HepG2 (cell line): ENCODE data around the gene TDRD9. TPM values are rescaled to one million over a fixed set of nuclear protein-coding genes. Genes with fewer than 3 reads are reported as not detected.

Experiments used
- AGO2 ChIP-seq: fragments of 200-400 bp; formaldehyde crosslinking; optimal IDR thresholded peaks from 2 replicates; pipeline ENCODE3; 2017; ENCODE audit warnings: mild to moderate bottlenecking, low read depth, low read length, moderate library complexity
- EZH2 ChIP-seq: conservative IDR thresholded peaks from 2 replicates; pipeline ENCODE4 v1.6.1; 2012; ENCODE audit warnings: mild to moderate bottlenecking, low read depth, low read length, moderate library complexity
- FOXC1 ChIP-seq: sonication (generic); formaldehyde crosslinking; IDR thresholded peaks from 2 replicates; pipeline ENCODE4 v1.8.0; 2022; ENCODE audit warnings: mild to moderate bottlenecking, missing genetic modification reagents, borderline replicate concordance
- GTF3A ChIP-seq: sonication (generic); formaldehyde crosslinking; conservative IDR thresholded peaks from 2 replicates; pipeline ENCODE4 v1.4.0; 2020; ENCODE audit warnings: mild to moderate bottlenecking, missing genetic modification reagents
- HMG20B ChIP-seq: conservative IDR thresholded peaks from 2 replicates; pipeline ENCODE4 v1.6.1; 2016; ENCODE audit warnings: missing genetic modification reagents, missing compliant biosample characterization
- MIER2 ChIP-seq: IDR thresholded peaks from 2 replicates; pipeline ENCODE4 v1.6.1; 2016; ENCODE audit warnings: missing biosample characterization, missing genetic modification reagents
- PRPF4 ChIP-seq: fragments of 200-400 bp; formaldehyde crosslinking; IDR thresholded peaks from 2 replicates; pipeline ENCODE4 v1.6.1; 2016; ENCODE audit warnings: low read length, low read depth; ENCODE audit not compliant: poor library complexity, severe bottlenecking
- RFX1 ChIP-seq: fragments of 450-650 bp; IDR thresholded peaks from 2 replicates; pipeline ENCODE4 v1.6.1; 2017
- SP4 ChIP-seq: sonication (generic); formaldehyde crosslinking; IDR thresholded peaks from 2 replicates; pipeline ENCODE4 v1.8.1; 2023; ENCODE audit warnings: mild to moderate bottlenecking, missing genetic modification reagents
- THYN1 ChIP-seq: sonication (generic); formaldehyde crosslinking; IDR thresholded peaks from 2 replicates; pipeline ENCODE4 v1.8.1; 2023; ENCODE audit warnings: low read depth, mild to moderate bottlenecking, moderate library complexity, missing genetic modification reagents, borderline replicate concordance
- ZBTB21 ChIP-seq: sonication (generic); formaldehyde crosslinking; IDR thresholded peaks from 2 replicates; pipeline ENCODE4 v1.4.0; 2020; ENCODE audit warnings: missing genetic modification reagents
- ZFP36L2 ChIP-seq: sonication (generic); formaldehyde crosslinking; IDR thresholded peaks from 2 replicates; pipeline ENCODE4 v1.4.0; 2020; ENCODE audit warnings: missing genetic modification reagents
- ZNF460 ChIP-seq: sonication (generic); formaldehyde crosslinking; IDR thresholded peaks from 2 replicates; pipeline ENCODE4 v1.5.1; 2020; ENCODE audit warnings: missing genetic modification reagents, mild to moderate bottlenecking, borderline replicate concordance
- ZNF512B ChIP-seq: sonication (generic); formaldehyde crosslinking; IDR thresholded peaks from 2 replicates; pipeline ENCODE4 v1.5.1; 2020; ENCODE audit warnings: missing genetic modification reagents, mild to moderate bottlenecking, borderline replicate concordance
- ZNF780A ChIP-seq: sonication (generic); formaldehyde crosslinking; IDR thresholded peaks from 2 replicates; pipeline ENCODE4 v1.8.0; 2022; ENCODE audit warnings: mild to moderate bottlenecking, missing genetic modification reagents, moderate library complexity
- ZNF784 ChIP-seq: sonication (generic); formaldehyde crosslinking; IDR thresholded peaks from 2 replicates; pipeline ENCODE4 v1.5.1; 2020; ENCODE audit warnings: missing genetic modification reagents, mild to moderate bottlenecking, borderline replicate concordance
- ZSCAN21 ChIP-seq: sonication (generic); formaldehyde crosslinking; IDR thresholded peaks from 2 replicates; pipeline ENCODE4 v1.8.0; 2022; ENCODE audit warnings: mild to moderate bottlenecking, missing genetic modification reagents, moderate library complexity, borderline replicate concordance
- polyA plus RNA-seq, 8 experiments: library from polyadenylated mRNA; depleted of rRNA in 3 of 8; stranded (reverse) in 7 of 8; unstranded in 1 of 8; fragments of >200 nt; fragmentation: Illumina TruSeq in 4 of 8; extraction: Trizol in 4 of 8; gene quantifications; 2 replicates each; pipeline versions ENCODE4 v1.2.1 to v1.2.3, GENCODE V29; 2011 to 2016; ENCODE audit warnings: low read depth in 4 of 8, missing spikeins in 1 of 8, mixed read lengths in 1 of 8; ENCODE audit not compliant: insufficient read depth in 1 of 8
- total RNA-seq, 5 experiments: library from RNA; depleted of rRNA; stranded (reverse); fragments of >200 nt; fragmentation: Illumina TruSeq; extraction: Trizol; gene quantifications; 2 replicates each; pipeline ENCODE4 v1.2.3, GENCODE V29; 2016; ENCODE audit warnings: low read depth in 1 of 5
- TF ChIP-seq, protein P1 (sequence below): sonication (generic); formaldehyde crosslinking; IDR thresholded peaks from 2 replicates; pipeline ENCODE4 v1.4.0; 2020; ENCODE audit warnings: mild to moderate bottlenecking, missing genetic modification reagents
- TF ChIP-seq, protein P2 (sequence below): IDR thresholded peaks from 2 replicates; pipeline ENCODE4 v1.6.1; 2016; ENCODE audit warnings: mild to moderate bottlenecking

Gene TDRD9
- total and polyA plus RNA-seq, 2 of the 13 experiments (the other 11 are each of a cell fraction or from before 2014, with no cell fraction given): not detected

- TF ChIP-seq AGO2: peak; percentile 54
- TF ChIP-seq ZFP36L2: peak; percentile 24; the same call in 1 of the 2 replicates
- 0 out of 2 replicates have a peak, but pooled peaks have one; percentile 37 for TF ChIP-seq MIER2
- peak; percentile 60; the same call in 1 of the 2 replicates for TF ChIP-seq ZNF460 (CRISPR knock-in tag)
- TF ChIP-seq, protein P1, sequence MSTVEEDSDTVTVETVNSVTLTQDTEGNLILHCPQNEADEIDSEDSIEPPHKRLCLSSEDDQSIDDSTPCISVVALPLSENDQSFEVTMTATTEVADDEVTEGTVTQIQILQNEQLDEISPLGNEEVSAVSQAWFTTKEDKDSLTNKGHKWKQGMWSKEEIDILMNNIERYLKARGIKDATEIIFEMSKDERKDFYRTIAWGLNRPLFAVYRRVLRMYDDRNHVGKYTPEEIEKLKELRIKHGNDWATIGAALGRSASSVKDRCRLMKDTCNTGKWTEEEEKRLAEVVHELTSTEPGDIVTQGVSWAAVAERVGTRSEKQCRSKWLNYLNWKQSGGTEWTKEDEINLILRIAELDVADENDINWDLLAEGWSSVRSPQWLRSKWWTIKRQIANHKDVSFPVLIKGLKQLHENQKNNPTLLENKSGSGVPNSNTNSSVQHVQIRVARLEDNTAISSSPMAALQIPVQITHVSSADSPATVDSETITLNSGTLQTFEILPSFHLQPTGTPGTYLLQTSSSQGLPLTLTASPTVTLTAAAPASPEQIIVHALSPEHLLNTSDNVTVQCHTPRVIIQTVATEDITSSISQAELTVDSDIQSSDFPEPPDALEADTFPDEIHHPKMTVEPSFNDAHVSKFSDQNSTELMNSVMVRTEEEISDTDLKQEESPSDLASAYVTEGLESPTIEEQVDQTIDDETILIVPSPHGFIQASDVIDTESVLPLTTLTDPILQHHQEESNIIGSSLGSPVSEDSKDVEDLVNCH (CRISPR knock-in tag): no peak
- TF ChIP-seq GTF3A (CRISPR knock-in tag): no peak
- no peak for TF ChIP-seq EZH2
- TF ChIP-seq PRPF4: no peak
- TF ChIP-seq ZSCAN21 (CRISPR knock-in tag): no peak
- 0 out of 2 replicates have a peak, but pooled peaks have one; percentile 16 for TF ChIP-seq HMG20B (CRISPR knock-in tag)
- no peak for TF ChIP-seq RFX1
- TF ChIP-seq ZNF780A: no peak
- TF ChIP-seq, protein P2, sequence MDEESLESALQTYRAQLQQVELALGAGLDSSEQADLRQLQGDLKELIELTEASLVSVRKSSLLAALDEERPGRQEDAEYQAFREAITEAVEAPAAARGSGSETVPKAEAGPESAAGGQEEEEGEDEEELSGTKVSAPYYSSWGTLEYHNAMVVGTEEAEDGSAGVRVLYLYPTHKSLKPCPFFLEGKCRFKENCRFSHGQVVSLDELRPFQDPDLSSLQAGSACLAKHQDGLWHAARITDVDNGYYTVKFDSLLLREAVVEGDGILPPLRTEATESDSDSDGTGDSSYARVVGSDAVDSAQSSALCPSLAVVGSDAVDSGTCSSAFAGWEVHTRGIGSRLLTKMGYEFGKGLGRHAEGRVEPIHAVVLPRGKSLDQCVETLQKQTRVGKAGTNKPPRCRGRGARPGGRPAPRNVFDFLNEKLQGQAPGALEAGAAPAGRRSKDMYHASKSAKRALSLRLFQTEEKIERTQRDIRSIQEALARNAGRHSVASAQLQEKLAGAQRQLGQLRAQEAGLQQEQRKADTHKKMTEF (CRISPR knock-in tag): peak; percentile 91
- no peak for TF ChIP-seq THYN1
- no peak for TF ChIP-seq ZNF512B (CRISPR knock-in tag)
- TF ChIP-seq ZBTB21 (CRISPR knock-in tag): no peak
- TF ChIP-seq SP4 (CRISPR knock-in tag): peak; percentile 57; the same call in 1 of the 2 replicates
- peak; percentile 83 for TF ChIP-seq ZNF784 (CRISPR knock-in tag)
- peak; percentile 67; the same call in 1 of the 2 replicates for TF ChIP-seq FOXC1 (CRISPR knock-in tag)
These were observed 7.0 kb upstream of the TDRD9 start (continued) for GRCh38 chr14:103920981-103921854.
